AG04450 (cell line): Measurements from ENCODE around the gene ANXA9. TPM values are rescaled to one million over a fixed set of nuclear protein-coding genes. Genes with fewer than 3 reads are reported as not detected.

Experiments
- CTCF ChIA-PET: fragments of 300-600, 350-600 bp; formaldehyde crosslinking; extraction: SDS; loops from one replicate; lab custom pipeline; 2022; ENCODE audit warnings: antibody characterized with exemption, inconsistent platforms; lab: Charles Lee
- POLR2A ChIA-PET: fragments of 350-600 bp; formaldehyde crosslinking; extraction: SDS; loops from one replicate; lab custom pipeline; 2021; ENCODE audit warnings: antibody characterized with exemption, inconsistent platforms; lab: Yijun Ruan, JAX
- DNase-seq: peaks from one replicate; pipeline ENCODE4 v3.0.0-alpha.2; 2011; ENCODE audit warnings: low read depth, low spot score
- H3K27ac ChIP-seq: one replicate; pipeline ENCODE4 v1.5.1; 2012; ENCODE audit warnings: low read depth, low read length, control low read depth
- H3K27me3 ChIP-seq: one replicate; pipeline ENCODE4 v1.6.0; 2012; ENCODE audit warnings: low read length; ENCODE audit not compliant: control insufficient read depth, insufficient read depth
- H3K4me3 ChIP-seq: 2 replicates; pipeline ENCODE4 v1.5.1; 2011; ENCODE audit warnings: mild to moderate bottlenecking, low read depth, low read length, control low read depth
- H3K9me3 ChIP-seq: 2 replicates; pipeline ENCODE4 v1.5.1; 2012; ENCODE audit warnings: low read length; ENCODE audit not compliant: control insufficient read depth, insufficient read depth
- polyA plus RNA-seq: library from polyadenylated mRNA; depleted of rRNA; stranded (reverse); fragments of >200 nt; gene quantifications from 2 replicates; pipeline ENCODE4 v1.2.3, GENCODE V29; 2011
- TF ChIP-seq, protein P1 (sequence below): IDR thresholded peaks from 2 replicates; pipeline ENCODE4 v1.5.1; 2011; ENCODE audit warnings: low read depth, low read length, control low read depth, inconsistent platforms

Gene ANXA9
- polyA plus RNA-seq, 1 experiment, result 0.10 TPM

DNA sequence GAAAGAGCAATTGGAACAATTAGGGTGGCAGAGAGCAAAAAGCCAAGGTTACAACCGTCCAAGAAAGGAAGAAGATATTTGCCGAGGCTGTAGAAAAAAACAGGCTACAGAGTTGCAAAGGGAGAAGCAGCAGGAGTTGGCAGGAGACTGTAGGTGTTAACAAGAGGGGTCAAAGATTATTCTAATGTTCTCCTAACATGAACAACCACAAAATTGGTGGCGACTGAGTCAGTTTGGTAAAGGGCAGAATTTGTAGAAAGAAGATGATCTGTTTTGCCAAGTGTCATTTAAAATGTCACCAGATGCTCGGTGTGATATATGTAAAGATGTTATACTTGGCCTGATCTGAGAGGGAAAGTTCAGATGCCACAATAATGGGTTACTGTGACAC lies 25.8 kb downstream of the ANXA9 start:
- TF ChIP-seq, protein P1, sequence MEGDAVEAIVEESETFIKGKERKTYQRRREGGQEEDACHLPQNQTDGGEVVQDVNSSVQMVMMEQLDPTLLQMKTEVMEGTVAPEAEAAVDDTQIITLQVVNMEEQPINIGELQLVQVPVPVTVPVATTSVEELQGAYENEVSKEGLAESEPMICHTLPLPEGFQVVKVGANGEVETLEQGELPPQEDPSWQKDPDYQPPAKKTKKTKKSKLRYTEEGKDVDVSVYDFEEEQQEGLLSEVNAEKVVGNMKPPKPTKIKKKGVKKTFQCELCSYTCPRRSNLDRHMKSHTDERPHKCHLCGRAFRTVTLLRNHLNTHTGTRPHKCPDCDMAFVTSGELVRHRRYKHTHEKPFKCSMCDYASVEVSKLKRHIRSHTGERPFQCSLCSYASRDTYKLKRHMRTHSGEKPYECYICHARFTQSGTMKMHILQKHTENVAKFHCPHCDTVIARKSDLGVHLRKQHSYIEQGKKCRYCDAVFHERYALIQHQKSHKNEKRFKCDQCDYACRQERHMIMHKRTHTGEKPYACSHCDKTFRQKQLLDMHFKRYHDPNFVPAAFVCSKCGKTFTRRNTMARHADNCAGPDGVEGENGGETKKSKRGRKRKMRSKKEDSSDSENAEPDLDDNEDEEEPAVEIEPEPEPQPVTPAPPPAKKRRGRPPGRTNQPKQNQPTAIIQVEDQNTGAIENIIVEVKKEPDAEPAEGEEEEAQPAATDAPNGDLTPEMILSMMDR, result no peak
- Histone ChIP-seq H3K9me3 (no peaks in the 10 kb centered on the region), H3K27ac (peak overlapping the region; percentile 66), H3K4me3 (peak overlapping the region; percentile 45), H3K27me3 (no peaks in the 10 kb centered on the region)
- ChIA-PET POLR2A (no interaction called here), CTCF (interaction anchor here (2.2 kb wide), 1 partner anchor 17 kb away, joined by 9 read pairs; no protein-coding TSS in a partner anchor)
- DNase-seq, result no peak

- peak within 1 kb of the TSS; percentile 96 for H3K4me3 ChIP-seq
- no peaks in the 10 kb centered on the region for H3K27me3 ChIP-seq
- POLR2A ChIA-PET, result no interaction called here
- peak; percentile 88 for DNase-seq
- peak within 1 kb of the TSS; percentile 82 for H3K27ac ChIP-seq
- no peaks in the 10 kb centered on the region for H3K9me3 ChIP-seq
- CTCF ChIA-PET, result interaction anchor here (0.7 to 0.9 kb wide), 3 partner anchors 16 to 448 kb away, joined by 3 to 5 read pairs (median 4); no protein-coding TSS in a partner anchor
- TF ChIP-seq, protein P1, result no peak
Observed at GRCh38 chr1:151008244-151009205, 26.4 kb downstream of the ANXA9 start, which contains the start of gene PRUNE1. TSS of gene PRUNE1 (plus strand) at chr1:151008449. CDS start at chr1:151008633, 184 bp downstream.

DNA sequence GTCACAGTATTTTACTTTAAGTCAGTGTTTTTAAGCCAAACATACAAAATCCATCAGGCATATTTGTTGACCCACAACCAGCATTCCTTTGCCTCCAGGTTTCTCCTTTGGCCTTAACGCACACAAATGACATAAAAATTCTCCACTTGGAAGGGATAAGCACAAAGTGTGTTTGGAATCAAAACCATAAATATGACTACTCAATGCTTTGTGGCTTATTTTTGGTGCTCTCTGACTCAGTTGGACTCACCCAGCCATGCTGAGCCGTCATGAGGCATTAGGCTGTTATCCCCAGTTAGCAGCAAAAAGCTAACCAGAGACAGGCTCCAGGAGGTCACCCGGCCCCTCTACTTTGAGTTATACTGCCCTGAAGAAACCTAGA lies 27.1 kb downstream of the ANXA9 start:
- ChIA-PET POLR2A (interaction anchor here (0.5 kb wide), 1 partner anchor 42 kb away, joined by 3 read pairs; no protein-coding TSS in a partner anchor), CTCF (interaction anchor here (0.6 to 0.9 kb wide), 3 partner anchors 15 to 448 kb away, joined by 3 to 5 read pairs (median 4); no protein-coding TSS in a partner anchor)
- no peaks in the 10 kb centered on the region for H3K27me3 ChIP-seq
- TF ChIP-seq, protein P1, result no peak
- H3K27ac ChIP-seq, result peak overlapping the region; percentile 82
- H3K4me3 ChIP-seq, result peak overlapping the region; percentile 96
- DNase-seq, result peak; percentile 37
- H3K9me3 ChIP-seq, result no peaks in the 10 kb centered on the region

GRCh38 chr1:151009674-151010345 lies 27.7 kb downstream of the ANXA9 start:
- H3K4me3 ChIP-seq, result no peak overlapping the region
- H3K27ac ChIP-seq, result no peak overlapping the region
- CTCF ChIA-PET, result interaction anchor here (0.6 to 0.9 kb wide), 3 partner anchors 15 to 449 kb away, joined by 3 to 5 read pairs (median 4); no protein-coding TSS in a partner anchor
- POLR2A ChIA-PET, result interaction anchor here (0.5 kb wide), 1 partner anchor 41 kb away, joined by 3 read pairs; no protein-coding TSS in a partner anchor
- DNase-seq, result no peak
- no peaks in the 10 kb centered on the region for H3K9me3 ChIP-seq
- TF ChIP-seq, protein P1, result no peak
- no peaks in the 10 kb centered on the region for H3K27me3 ChIP-seq
